Subcutaneous abdominal adipose tissue (tissue), 5 donors: ENCODE measurements around the gene TNFRSF6B.

Experiments used
- H3K27ac ChIP-seq: one replicate; pipeline ENCODE4 v1.7.0; 2013; ENCODE audit warnings: low read depth, mild to moderate bottlenecking, inconsistent platforms, low read length, moderate library complexity
- H3K27me3 ChIP-seq, 5 donors: one replicate each; pipeline ENCODE4 v1.7.0; 2013; ENCODE audit warnings: low read length in 5 of 5, inconsistent platforms in 1 of 5; ENCODE audit not compliant: control insufficient read depth in 5 of 5, insufficient read depth in 4 of 5
- H3K36me3 ChIP-seq, 5 donors: one replicate each; pipeline ENCODE4 v1.7.0; 2013; ENCODE audit warnings: low read length in 5 of 5; ENCODE audit not compliant: control insufficient read depth in 5 of 5, insufficient read depth in 5 of 5
- H3K4me1 ChIP-seq, 5 donors: one replicate each; pipeline ENCODE4 v1.7.0; 2013; ENCODE audit warnings: low read length in 5 of 5, mild to moderate bottlenecking in 3 of 5, moderate library complexity in 1 of 5; ENCODE audit not compliant: control insufficient read depth in 5 of 5, insufficient read depth in 5 of 5
- H3K4me3 ChIP-seq, 5 donors: one replicate each; pipeline ENCODE4 v1.7.0; 2013; ENCODE audit warnings: low read length in 5 of 5, low read depth in 1 of 5
- H3K9ac ChIP-seq, 5 donors: one replicate each; pipeline ENCODE4 v1.7.0; 2013; ENCODE audit warnings: low read length in 5 of 5, mild to moderate bottlenecking in 4 of 5, moderate library complexity in 3 of 5
- H3K9me3 ChIP-seq, 5 donors: one replicate each; pipeline ENCODE4 v1.7.0; 2013; ENCODE audit warnings: low read length in 5 of 5; ENCODE audit not compliant: control insufficient read depth in 5 of 5
- donor health status: healthy.
- donor health status: healthy.
- donor health status: healthy.
- donor health status: healthy.
- donor health status: healthy.

Gene TNFRSF6B

DNA sequence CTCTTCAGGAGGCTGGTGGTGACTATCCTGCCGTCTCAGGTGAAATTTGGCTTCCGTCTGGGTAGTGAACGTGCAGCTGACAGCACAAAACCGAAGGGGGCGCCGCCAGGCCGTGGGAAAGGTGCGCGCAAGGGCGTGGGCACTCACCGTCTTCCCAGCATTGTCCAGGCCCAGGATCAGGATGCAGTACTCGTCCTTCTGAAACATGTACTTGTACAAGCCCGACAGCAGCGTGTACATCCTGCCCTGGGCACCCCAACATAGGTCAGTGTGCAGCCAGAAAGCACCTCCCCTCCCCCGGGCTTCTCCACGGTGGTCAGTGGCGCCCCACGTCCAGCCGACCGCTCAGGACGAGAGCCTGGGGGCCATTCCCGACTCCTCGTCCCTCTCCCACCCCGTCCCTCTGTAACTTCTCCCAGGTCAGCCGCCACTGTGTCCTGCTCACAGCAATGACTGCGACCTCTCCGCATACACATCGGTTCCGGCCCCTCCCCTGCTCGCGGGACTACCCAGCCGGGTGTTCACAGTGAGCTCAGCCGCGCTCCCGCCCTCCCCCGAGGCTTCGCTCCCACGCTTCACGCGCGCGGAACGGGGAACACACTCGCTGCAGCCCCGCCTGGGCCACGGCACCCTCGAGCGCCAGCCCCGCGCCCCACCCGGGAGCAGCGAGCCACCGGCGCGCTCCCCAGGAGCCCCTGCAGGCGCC is 10.6 kb downstream of the TNFRSF6B start:
- Histone ChIP-seq H3K9me3 (no peaks in the 10 kb centered on the region), H3K36me3 (peaks cover 3 to 56% (median 45%) of the 10 kb centered on the region in 5 donors), H3K27me3 (peaks cover 0 to 2% (median 0%) of the 10 kb centered on the region in 5 donors), H3K4me1 (peaks cover 12 to 30% (median 26%) of the 10 kb centered on the region in 5 donors), H3K27ac (peak overlapping the region; percentile 87), H3K4me3 (peak overlapping the region; percentile 73 to 87 (median 76)), H3K9ac (peak overlapping the region; percentile 81 to 95 (median 87))

DNA sequence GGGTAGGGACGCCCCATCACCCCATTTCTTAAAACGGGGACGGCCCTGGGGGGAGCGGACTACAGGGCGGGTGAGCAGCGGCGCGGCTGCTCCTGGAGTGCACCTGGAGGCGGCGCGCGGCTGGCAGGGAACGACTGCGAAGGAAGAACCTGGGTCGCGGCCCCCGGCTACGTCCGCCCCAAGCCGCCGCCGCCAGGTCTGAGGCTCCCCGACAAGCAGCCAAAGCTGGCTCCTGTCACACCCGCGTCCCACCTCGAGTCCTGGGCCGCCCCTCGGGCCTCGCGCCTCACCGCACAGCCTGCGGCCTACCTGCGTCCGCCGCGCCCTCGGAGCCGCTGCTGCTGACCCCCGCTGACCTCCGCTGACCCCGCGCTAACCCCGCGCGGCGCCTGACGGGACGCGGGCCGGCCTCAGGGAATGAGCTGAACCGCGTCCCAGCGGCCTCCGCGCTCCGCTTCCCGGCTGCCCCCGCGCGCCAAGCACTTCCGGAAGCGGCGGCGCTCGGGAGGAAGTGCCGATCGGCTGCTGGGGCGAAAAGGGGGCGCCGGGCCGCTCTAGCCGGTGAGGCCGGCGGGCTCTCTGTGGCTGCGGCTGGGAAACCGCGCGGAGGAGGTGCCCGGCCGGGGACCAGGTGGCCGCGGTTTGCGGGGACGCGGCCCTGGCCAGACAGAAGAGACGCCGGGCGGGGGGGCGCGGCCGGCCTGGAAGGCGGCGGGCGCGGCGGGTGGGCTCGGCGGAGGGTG is 11.3 kb downstream of the TNFRSF6B start, which contains the start of the genes ARFRP1 and ZGPAT:
ARFRP1 (minus strand) TSS at position 419 of the 743 bp plus-strand sequence. CDS start 885 bp downstream, outside the sequence.
ZGPAT (plus strand) TSS at position 482 of the 743 bp plus-strand sequence. CDS start 542 bp downstream, outside the sequence.
- Histone ChIP-seq H3K4me3 (peak within 1 kb of the TSS; percentile 73 to 87 (median 76)), H3K36me3 (peaks cover 7 to 60% (median 47%) of the 10 kb centered on the region in 5 donors), H3K4me1 (peaks cover 12 to 30% (median 26%) of the 10 kb centered on the region in 5 donors)

DNA sequence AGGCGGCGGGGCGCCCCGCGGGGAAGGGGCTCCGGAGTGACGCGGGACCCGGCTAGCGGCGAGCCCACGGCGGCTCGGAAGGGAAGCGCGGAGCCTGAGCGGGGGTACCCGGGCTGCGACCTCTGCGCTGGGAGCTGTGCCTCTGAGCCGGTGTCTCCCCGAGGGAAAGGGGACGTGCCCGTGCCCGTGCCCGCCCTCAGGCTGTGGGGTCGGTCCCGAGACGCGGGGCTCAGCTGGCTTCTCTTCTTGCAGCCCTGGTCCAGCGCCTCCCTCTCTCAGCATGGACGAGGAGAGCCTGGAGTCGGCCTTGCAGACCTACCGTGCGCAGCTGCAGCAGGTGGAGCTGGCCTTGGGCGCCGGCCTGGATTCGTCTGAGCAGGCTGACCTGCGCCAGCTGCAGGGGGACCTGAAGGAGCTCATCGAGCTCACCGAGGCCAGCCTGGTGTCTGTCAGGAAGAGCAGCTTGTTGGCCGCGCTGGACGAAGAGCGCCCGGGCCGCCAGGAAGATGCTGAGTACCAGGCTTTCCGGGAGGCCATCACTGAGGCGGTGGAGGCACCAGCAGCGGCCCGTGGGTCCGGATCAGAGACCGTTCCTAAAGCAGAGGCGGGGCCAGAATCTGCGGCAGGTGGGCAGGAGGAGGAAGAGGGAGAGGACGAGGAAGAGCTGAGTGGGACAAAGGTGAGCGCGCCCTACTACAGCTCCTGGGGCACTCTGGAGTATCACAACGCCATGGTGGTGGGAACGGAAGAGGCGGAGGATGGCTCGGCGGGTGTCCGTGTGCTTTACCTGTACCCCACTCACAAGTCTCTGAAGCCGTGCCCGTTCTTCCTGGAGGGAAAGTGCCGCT is 12.1 kb downstream of the TNFRSF6B start:
- Histone ChIP-seq H3K9ac (peak overlapping the region; percentile 16 to 91 (median 86)), H3K36me3 (peaks cover 7 to 59% (median 45%) of the 10 kb centered on the region in 5 donors), H3K9me3 (peaks cover 0 to 2% (median 0%) of the 10 kb centered on the region in 5 donors)

More for the DNA sequence above, 11.3 kb downstream of the TNFRSF6B start, which contains the start of the genes ARFRP1 and ZGPAT:
- Histone ChIP-seq H3K9ac (peak within 1 kb of the TSS; percentile 81 to 95 (median 89)), H3K27ac (peak within 1 kb of the TSS; percentile 87), H3K9me3 (peaks cover 0 to 2% (median 0%) of the 10 kb centered on the region in 5 donors), H3K27me3 (peaks cover 0 to 2% (median 0%) of the 10 kb centered on the region in 5 donors)

DNA sequence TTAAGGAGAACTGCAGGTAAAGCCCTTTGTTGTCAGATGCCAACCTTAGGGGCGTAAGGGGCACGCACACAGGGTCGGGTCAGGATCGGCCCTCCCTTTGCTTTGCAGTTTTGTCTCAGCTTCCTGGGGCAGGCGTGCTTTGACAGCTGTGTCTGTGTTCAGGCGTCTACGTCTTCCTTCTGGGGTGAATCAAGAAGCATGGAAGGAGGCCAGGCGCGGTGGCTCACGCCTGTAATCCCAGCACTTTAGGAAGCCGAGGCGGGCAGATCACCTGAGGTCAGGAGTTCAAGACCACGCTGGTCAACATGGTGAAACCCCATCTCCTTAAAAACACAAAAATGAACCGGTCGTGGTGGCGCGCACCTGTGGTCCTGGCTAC is 12.7 kb downstream of the TNFRSF6B start:
- peak overlapping the region in 4 of 5 donors; percentile 55 to 87 (median 74) for H3K4me3 ChIP-seq
- peaks cover 0 to 2% (median 0%) of the 10 kb centered on the region in 5 donors for H3K9me3 ChIP-seq
- peaks cover 0 to 2% (median 0%) of the 10 kb centered on the region in 5 donors for H3K27me3 ChIP-seq
- H3K9ac ChIP-seq, result peak overlapping the region in 3 of 5 donors; percentile 81 to 91 (median 89)
- H3K4me1 ChIP-seq, result peaks cover 12 to 30% (median 26%) of the 10 kb centered on the region in 5 donors
- peaks cover 7 to 53% (median 39%) of the 10 kb centered on the region in 5 donors for H3K36me3 ChIP-seq
- H3K27ac ChIP-seq, result no peak overlapping the region

More for the DNA sequence above, 12.1 kb downstream of the TNFRSF6B start:
- peaks cover 0 to 2% (median 0%) of the 10 kb centered on the region in 5 donors for H3K27me3 ChIP-seq
- H3K27ac ChIP-seq, result peak overlapping the region; percentile 16
- peak overlapping the region; percentile 55 to 87 (median 76) for H3K4me3 ChIP-seq
- H3K4me1 ChIP-seq, result peaks cover 12 to 30% (median 26%) of the 10 kb centered on the region in 5 donors

DNA sequence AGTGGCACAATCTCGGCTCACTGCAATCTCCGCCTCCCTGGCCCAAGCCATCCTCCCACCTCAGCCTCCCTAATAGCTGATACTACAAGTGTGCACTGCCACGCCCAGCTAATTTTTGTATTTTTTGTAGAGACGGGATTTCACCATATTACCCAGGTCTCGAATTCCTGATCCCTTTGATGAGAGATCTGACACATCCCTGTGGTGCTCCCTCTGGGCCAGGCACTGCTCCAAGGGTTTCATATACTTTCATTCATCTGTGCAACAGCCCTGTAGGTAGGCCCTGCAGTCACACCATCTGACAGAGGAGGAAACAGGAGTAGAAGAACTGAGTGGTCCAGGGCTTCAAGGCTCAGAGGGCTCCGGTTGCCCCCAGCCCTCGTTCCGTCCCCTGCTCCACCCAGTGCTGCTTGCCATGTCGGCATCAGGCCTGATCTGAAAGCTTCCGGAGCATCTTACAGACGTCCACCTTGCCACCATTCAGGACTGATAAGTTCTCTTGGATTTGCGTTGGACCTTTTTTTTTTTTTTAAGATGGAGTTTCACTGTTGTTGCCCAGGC is 14.7 kb downstream of the TNFRSF6B start:
- Histone ChIP-seq H3K9ac (no peak overlapping the region), H3K36me3 (peaks cover 7 to 42% (median 18%) of the 10 kb centered on the region in 5 donors), H3K9me3 (peaks cover 0 to 11% (median 3%) of the 10 kb centered on the region in 5 donors), H3K4me1 (peaks cover 12 to 28% (median 26%) of the 10 kb centered on the region in 5 donors), H3K27me3 (peaks cover 0 to 2% (median 0%) of the 10 kb centered on the region in 5 donors), H3K4me3 (no peak overlapping the region), H3K27ac (no peak overlapping the region)

DNA sequence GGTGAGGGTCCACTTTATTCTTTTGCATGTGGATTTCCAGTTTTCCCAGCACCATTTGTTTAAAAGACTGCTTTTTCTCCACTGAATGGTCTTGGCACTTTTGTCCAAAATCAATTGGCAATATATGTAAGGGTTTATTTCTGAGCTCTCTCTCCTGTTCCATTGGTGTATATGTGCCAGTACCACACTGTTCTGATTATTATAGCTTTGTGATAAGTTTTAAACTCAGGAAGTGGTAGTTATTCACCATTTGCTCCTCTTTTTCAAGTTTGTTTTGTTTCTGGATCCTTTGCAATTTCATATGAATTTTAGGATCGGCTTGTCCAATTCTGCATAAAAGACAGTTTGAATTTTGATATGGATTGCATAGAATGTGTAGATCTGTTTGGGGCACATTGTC is 15.7 kb downstream of the TNFRSF6B start:
- H3K4me3 ChIP-seq, result no peak overlapping the region
- H3K4me1 ChIP-seq, result peaks cover 6 to 17% (median 16%) of the 10 kb centered on the region in 5 donors
- no peak overlapping the region for H3K9ac ChIP-seq
- H3K27ac ChIP-seq, result no peak overlapping the region
- H3K9me3 ChIP-seq, result peaks cover 0 to 11% (median 3%) of the 10 kb centered on the region in 5 donors
- peaks cover 7 to 38% (median 15%) of the 10 kb centered on the region in 5 donors for H3K36me3 ChIP-seq
- H3K27me3 ChIP-seq, result no peaks in the 10 kb centered on the region

DNA sequence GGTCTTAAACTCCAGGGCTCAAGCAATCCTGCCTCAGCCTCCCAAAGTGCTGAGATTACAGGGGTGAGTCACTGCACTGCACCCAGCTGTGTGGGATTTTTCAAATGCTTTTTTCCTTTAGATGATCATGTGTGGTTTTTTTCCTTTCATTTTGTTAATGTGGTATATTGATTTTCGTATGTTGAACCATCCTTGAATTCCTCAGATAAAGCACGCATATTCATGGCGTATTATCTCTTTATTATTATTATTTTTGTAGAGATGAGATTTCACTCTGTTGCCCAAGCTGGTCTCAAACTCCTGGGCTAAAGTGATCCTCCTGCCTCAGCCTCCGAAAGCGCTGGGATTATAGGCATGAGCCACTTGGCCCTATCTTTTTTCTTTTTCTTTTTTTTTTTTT is 18.4 kb downstream of the TNFRSF6B start:
- no peak overlapping the region for H3K9ac ChIP-seq
- no peak overlapping the region for H3K27ac ChIP-seq
- H3K27me3 ChIP-seq, result no peaks in the 10 kb centered on the region
- peaks cover 12 to 48% (median 23%) of the 10 kb centered on the region in 5 donors for H3K36me3 ChIP-seq
- peaks cover 0 to 4% (median 0%) of the 10 kb centered on the region in 5 donors for H3K4me1 ChIP-seq
- peaks cover 0 to 15% (median 9%) of the 10 kb centered on the region in 5 donors for H3K9me3 ChIP-seq
- H3K4me3 ChIP-seq, result no peak overlapping the region

DNA sequence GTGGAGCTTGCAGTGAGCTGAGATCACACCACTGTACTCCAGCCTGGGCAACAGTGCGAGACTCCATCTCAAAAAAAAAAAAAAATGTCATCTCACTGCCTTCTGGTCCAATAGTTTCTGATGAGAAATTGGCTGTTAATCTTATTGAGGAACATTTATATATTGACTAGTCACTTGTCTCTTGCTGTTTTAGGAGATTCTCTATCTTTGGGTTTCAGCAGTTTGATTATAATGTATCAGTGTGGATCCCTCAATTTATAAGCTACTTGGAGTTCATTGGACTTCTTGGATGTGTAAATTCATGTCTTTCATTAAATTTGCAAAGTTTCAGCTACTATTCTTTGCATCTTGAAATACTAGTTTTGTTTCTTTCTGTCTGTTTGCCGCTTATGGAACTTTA is 22.5 kb downstream of the TNFRSF6B start:
- no peak overlapping the region for H3K27ac ChIP-seq
- no peaks in the 10 kb centered on the region for H3K27me3 ChIP-seq
- H3K9ac ChIP-seq, result no peak overlapping the region
- no peaks in the 10 kb centered on the region for H3K4me1 ChIP-seq
- H3K4me3 ChIP-seq, result no peak overlapping the region
- peaks cover 6 to 39% (median 26%) of the 10 kb centered on the region in 5 donors for H3K36me3 ChIP-seq
- peaks cover 0 to 15% (median 9%) of the 10 kb centered on the region in 5 donors for H3K9me3 ChIP-seq
